Esophagus muscularis mucosa (tissue), 4 donors: ENCODE measurements around the gene FZD7. TPM values are rescaled to one million over a fixed set of nuclear protein-coding genes. Genes with fewer than 3 reads are reported as not detected.

ENCODE experiments used
- DNase-seq: peaks from one replicate; pipeline ENCODE4 v3.0.0-alpha.2; 2017; ENCODE audit errors: extremely low spot score
- H3K27ac ChIP-seq, 4 donors: fragments of 200-600 bp; sonication (generic); replicated peaks in 1 of 4; 1 replicate in 3 of 4; 2 replicates in 1 of 4; pipeline ENCODE4 v1.5.1; 2016 to 2019; ENCODE audit warnings: mild to moderate bottlenecking in 1 of 4
- H3K27me3 ChIP-seq, 4 donors: fragments of 200-600 bp; sonication (generic); one replicate each; pipeline versions ENCODE4 v1.5.1 to v1.6.0; 2016 to 2019
- H3K36me3 ChIP-seq, 4 donors: fragments of 200-600 bp; sonication (generic); one replicate each; pipeline ENCODE4 v1.5.1; 2016 to 2019
- H3K4me1 ChIP-seq, 4 donors: fragments of 200-600 bp; sonication (generic); one replicate each; pipeline ENCODE4 v1.5.1; 2016 to 2019
- H3K4me3 ChIP-seq, 4 donors: fragments of 200-600 bp; sonication (generic); 1 replicate in 2 of 4; 2 replicates in 2 of 4; pipeline ENCODE4 v1.5.1; 2016 to 2019; ENCODE audit warnings: mild to moderate bottlenecking in 4 of 4, moderate library complexity in 1 of 4
- H3K9me3 ChIP-seq, 4 donors: fragments of 200-600 bp; sonication (generic); 1 replicate in 3 of 4; 2 replicates in 1 of 4; pipeline ENCODE4 v1.5.1; 2016 to 2019
- CTCF ChIP-seq, 3 experiments: fragments of 200-600 bp in 2 of 3; fragments of 450-650 bp in 1 of 3; sonication (generic) in 2 of 3; IDR thresholded peaks; one replicate each; pipeline ENCODE4 v1.5.1; 2017 to 2019; ENCODE audit warnings: antibody characterized with exemption in 3 of 3, mild to moderate bottlenecking in 2 of 3, moderate library complexity in 1 of 3
- EP300 ChIP-seq: sonication (generic); formaldehyde crosslinking; IDR thresholded peaks from one replicate; pipeline ENCODE4 v1.6.1; 2017; ENCODE audit warnings: antibody characterized with exemption
- POLR2A ChIP-seq: fragments of 450-650 bp; IDR thresholded peaks from one replicate; pipeline ENCODE4 v1.6.1; 2017; ENCODE audit warnings: antibody characterized with exemption, moderate library complexity, mild to moderate bottlenecking, low read depth
- POLR2AphosphoS5 ChIP-seq, 2 donors: sonication (generic); formaldehyde crosslinking; IDR thresholded peaks; one replicate each; pipeline ENCODE4 v1.6.1; 2017; ENCODE audit warnings: antibody characterized with exemption in 2 of 2
- WGBS: methylation state at CpG from one replicate; pipeline ENCODE4 v1.1.5; 2018; 5-methylcytosine and 5-hydroxymethylcytosine counted together
- intact Hi-C: fragments of 100-400 bp; cut with DNase I; formaldehyde crosslinking; loops from one replicate; pipeline ENCODE4 v1.15.1; 2023
- total RNA-seq, 4 donors: library from RNA; depleted of rRNA; stranded (reverse); fragments of >200 nt; gene quantifications; one replicate each; pipeline versions ENCODE4 v1.1.0 to v1.2.1, GENCODE V29; 2016

FZD7 gene
- total RNA-seq, 4 donors from 2014 or later: 51.5 to 67.7 (median 57.7) TPM

GRCh38 chr2:202036601-202037037 is 3.0 kb downstream of the FZD7 start:
- 37% methylated on average over 7 of the region's 15 CpGs for WGBS
- peak overlapping the region; percentile 70 to 94 (median 80) for H3K4me3 ChIP-seq
- H3K9me3 ChIP-seq: no peaks in the 10 kb centered on the region
- no peaks in the 10 kb centered on the region for H3K36me3 ChIP-seq
- no peak for DNase-seq
- no peak for TF ChIP-seq POLR2AphosphoS5 (IDR thresholded peaks at IDR 0.05)
- no peak for TF ChIP-seq EP300
- TF ChIP-seq POLR2A: no peak
- no peak for TF ChIP-seq CTCF (IDR thresholded peaks at IDR 0.05)
- H3K27ac ChIP-seq: peak overlapping the region; percentile 96 to 99 (median 98)
- H3K4me1 ChIP-seq: peaks cover 29 to 79% (median 55%) of the 10 kb centered on the region in 4 donors
- intact Hi-C loops: loop anchor here (5.0 to 10.0 kb wide), 3 partner anchors 121 to 242 kb away; no protein-coding TSS in a partner anchor
- peaks cover 0 to 11% (median 0%) of the 10 kb centered on the region in 4 donors for H3K27me3 ChIP-seq

GRCh38 chr2:202037086-202037485 is 3.4 kb downstream of the FZD7 start:
- Histone ChIP-seq H3K27ac (peak overlapping the region; percentile 96 to 99 (median 98)), H3K27me3 (peaks cover 0 to 11% (median 0%) of the 10 kb centered on the region in 4 donors), H3K9me3 (no peaks in the 10 kb centered on the region), H3K36me3 (no peaks in the 10 kb centered on the region), H3K4me1 (peaks cover 24 to 74% (median 51%) of the 10 kb centered on the region in 4 donors), H3K4me3 (peak overlapping the region; percentile 70 to 94 (median 80))
- intact Hi-C loops: loop anchor here (5.0 to 10.0 kb wide), 3 partner anchors 120 to 242 kb away; no protein-coding TSS in a partner anchor
- WGBS: 26% methylated on average over 7 of the region's 7 CpGs
- no peak for DNase-seq
- TF ChIP-seq POLR2AphosphoS5 (IDR thresholded peaks at IDR 0.05) (peak; percentile 78 to 97), EP300 (no peak)

GRCh38 chr2:202038471-202039277 is 5.0 kb downstream of the FZD7 start:
- TF ChIP-seq CTCF (IDR thresholded peaks at IDR 0.05) (no peak), POLR2AphosphoS5 (IDR thresholded peaks at IDR 0.05) (peak in 1 of 2 donors; percentile 44), EP300 (no peak), POLR2A (no peak)
- Histone ChIP-seq H3K4me1 (peaks cover 22 to 65% (median 50%) of the 10 kb centered on the region in 4 donors), H3K36me3 (no peaks in the 10 kb centered on the region), H3K27ac (peak overlapping the region; percentile 96 to 99 (median 98)), H3K9me3 (no peaks in the 10 kb centered on the region), H3K4me3 (peak overlapping the region; percentile 20 to 94 (median 74)), H3K27me3 (peaks cover 0 to 11% (median 0%) of the 10 kb centered on the region in 4 donors)
- DNase-seq: no peak
- 24% methylated on average over 4 of the region's 4 CpGs for WGBS
- intact Hi-C loops: loop anchor here (5.0 to 10.0 kb wide), 3 partner anchors 119 to 244 kb away; no protein-coding TSS in a partner anchor

GRCh38 chr2:202039278-202040078 is 5.8 kb downstream of the FZD7 start:
- Histone ChIP-seq H3K4me3 (peak overlapping the region; percentile 20 to 94 (median 74)), H3K27me3 (peaks cover 0 to 11% (median 0%) of the 10 kb centered on the region in 4 donors), H3K27ac (peak overlapping the region; percentile 96 to 99 (median 98)), H3K4me1 (peaks cover 22 to 62% (median 49%) of the 10 kb centered on the region in 4 donors), H3K36me3 (no peaks in the 10 kb centered on the region), H3K9me3 (no peaks in the 10 kb centered on the region)
- no peak for DNase-seq
- WGBS: 26% methylated on average over 13 of the region's 13 CpGs
- TF ChIP-seq CTCF (IDR thresholded peaks at IDR 0.05) (no peak), POLR2A (no peak), EP300 (no peak), POLR2AphosphoS5 (IDR thresholded peaks at IDR 0.05) (no peak)
- intact Hi-C loops: loop anchor here (5.0 to 10.0 kb wide), 3 partner anchors 118 to 245 kb away; no protein-coding TSS in a partner anchor
